GM12878 (cell line): ENCODE measurements around the gene MORN2. TPM values are rescaled to one million over a fixed set of nuclear protein-coding genes. Genes with fewer than 3 reads are reported as not detected.

Source experiments
- ATAC-seq: fragments of 200-7000 bp; cut with Tn5 transposase; 3 replicates; pipeline ENCODE4 v1.9.1; 2020; ENCODE audit warnings: mild to moderate bottlenecking, moderate library complexity
- BruUV-seq: library from RNA; stranded (reverse); fragments of 400-500 nt; replicated peaks from 2 replicates; lab custom pipeline; 2021; lab: Mats Ljungman, UMichigan
- CTCF ChIA-PET: fragments of 300-600 bp; sonication (Branson Sonifier 250); formaldehyde crosslinking; extraction: SDS; loops from one replicate; lab custom pipeline; 2021; ENCODE audit warnings: inconsistent platforms; lab: Yijun Ruan, JAX
- POLR2A ChIA-PET: fragments of 350-600 bp; formaldehyde crosslinking; extraction: SDS; loops from one replicate; lab custom pipeline; 2021; ENCODE audit warnings: inconsistent platforms; lab: Charles Lee
- RAD21 ChIA-PET: fragments of 300-600 bp; sonication (Branson Sonifier 250); formaldehyde crosslinking; loops from one replicate; lab custom pipeline; 2023; ENCODE audit warnings: antibody characterized with exemption; ENCODE audit not compliant: unreplicated experiment; lab: Charles Lee
- SMC1A ChIA-PET: fragments of 300-600 bp; sonication (Branson Sonifier 250); formaldehyde crosslinking; loops from one replicate; lab custom pipeline; 2023; ENCODE audit not compliant: unreplicated experiment, uncharacterized antibody; lab: Charles Lee
- DNase-seq: peaks from one replicate; pipeline ENCODE4 v3.0.0-alpha.2; 2011; ENCODE audit warnings: low read depth, low spot score
- FAIRE-seq: peaks from 3 replicates; lab custom pipeline; 2011; peaks lifted over from hg19 to GRCh38; lab: Jason Lieb, UNC
- H2AFZ ChIP-seq: 2 replicates; pipeline ENCODE4 v1.6.0; 2011; ENCODE audit warnings: low read depth, low read length, control low read depth; ENCODE audit not compliant: control insufficient read depth
- H3K27ac ChIP-seq: 2 replicates; pipeline ENCODE4 v1.5.1; 2011; ENCODE audit warnings: control low read depth; ENCODE audit not compliant: control insufficient read depth, insufficient read depth
- H3K27me3 ChIP-seq, 2 experiments: replicated peaks in 1 of 2; 2 replicates each; pipeline versions ENCODE4 v1.6.0 to v1.6.1; 2011; ENCODE audit warnings: low read length in 1 of 2; ENCODE audit not compliant: control insufficient read depth in 2 of 2, insufficient read depth in 2 of 2
- H3K36me3 ChIP-seq, 2 experiments: 2 replicates each; pipeline ENCODE4 v1.5.1; 2011; ENCODE audit warnings: low read length in 1 of 2; ENCODE audit not compliant: control insufficient read depth in 2 of 2, insufficient read depth in 2 of 2
- H3K4me1 ChIP-seq: 2 replicates; pipeline ENCODE4 v1.6.1; 2011; ENCODE audit warnings: mild to moderate bottlenecking, low read length, moderate library complexity, mixed read lengths; ENCODE audit not compliant: control insufficient read depth, insufficient read depth
- H3K4me2 ChIP-seq: 2 replicates; pipeline ENCODE4 v1.6.0; 2011; ENCODE audit warnings: control low read depth; ENCODE audit not compliant: control insufficient read depth, insufficient read depth
- H3K4me3 ChIP-seq: fragments of 200-600 bp; sonication (generic); 2 replicates; pipeline ENCODE4 v1.5.1; 2016
- H3K79me2 ChIP-seq: 2 replicates; pipeline ENCODE4 v1.6.0; 2011; ENCODE audit warnings: low read length; ENCODE audit not compliant: control insufficient read depth, insufficient read depth
- H3K9ac ChIP-seq: 2 replicates; pipeline ENCODE4 v1.8.0; 2011; ENCODE audit warnings: low read length, control low read depth, mixed read lengths; ENCODE audit not compliant: control insufficient read depth, insufficient read depth
- H3K9me3 ChIP-seq: replicated peaks from 3 replicates; pipeline ENCODE4 v1.5.1; 2011; ENCODE audit warnings: mild to moderate bottlenecking, low read length; ENCODE audit not compliant: control insufficient read depth, insufficient read depth
- H4K20me1 ChIP-seq: 2 replicates; pipeline ENCODE4 v1.6.0; 2011; ENCODE audit not compliant: control insufficient read depth, insufficient read depth
- BCL11A ChIP-seq: IDR thresholded peaks from 2 replicates; pipeline ENCODE4 v1.6.1; 2011; ENCODE audit warnings: low read depth, low read length
- BMI1 ChIP-seq: fragments of 450-650 bp; IDR thresholded peaks from 2 replicates; pipeline ENCODE4 v1.6.1; 2016; ENCODE audit warnings: mild to moderate bottlenecking, moderate library complexity, borderline replicate concordance
- CBX5 ChIP-seq: sonication (generic); IDR thresholded peaks from 2 replicates; pipeline ENCODE4 v1.6.1; 2016; ENCODE audit warnings: low read depth, moderate library complexity, mild to moderate bottlenecking, inconsistent platforms
- CREB1 ChIP-seq: IDR thresholded peaks from 2 replicates; pipeline ENCODE4 v1.6.1; 2012; ENCODE audit warnings: low read depth, mild to moderate bottlenecking, inconsistent platforms
- CREM ChIP-seq: IDR thresholded peaks from 2 replicates; pipeline ENCODE4 v1.6.1; 2014; ENCODE audit warnings: antibody characterized with exemption, low read depth
- IKZF2 ChIP-seq, 2 experiments: fragments of 450-650 bp; IDR thresholded peaks; 2 replicates each; pipeline ENCODE4 v1.6.1; 2017; ENCODE audit warnings: mild to moderate bottlenecking in 2 of 2, moderate library complexity in 2 of 2
- JUND ChIP-seq: IDR thresholded peaks from 2 replicates; pipeline ENCODE4 v1.6.1; 2012; ENCODE audit warnings: low read depth, mild to moderate bottlenecking, low read length, improper control_type of control experiment, moderate library complexity
- MEF2A ChIP-seq: IDR thresholded peaks from 2 replicates; pipeline ENCODE4 v1.6.1; 2011; ENCODE audit warnings: low read depth, mild to moderate bottlenecking, low read length, moderate library complexity; ENCODE audit not compliant: insufficient read depth
- MTA3 ChIP-seq: IDR thresholded peaks from 2 replicates; pipeline ENCODE4 v1.6.1; 2012; ENCODE audit warnings: low read length, inconsistent platforms, borderline replicate concordance
- NBN ChIP-seq: fragments of 450-650 bp; IDR thresholded peaks from 2 replicates; pipeline ENCODE4 v1.6.1; 2016
- NFYA ChIP-seq: IDR thresholded peaks from 2 replicates; pipeline ENCODE4 v1.6.1; 2011; ENCODE audit warnings: low read depth, mild to moderate bottlenecking, low read length, improper control_type of control experiment, borderline replicate concordance
- POLR2A ChIP-seq: IDR thresholded peaks from 2 replicates; pipeline ENCODE4 v1.6.1; 2011; ENCODE audit warnings: low read depth, mild to moderate bottlenecking, low read length
- RBBP5 ChIP-seq: fragments of 200-600 bp; sonication (generic); conservative IDR thresholded peaks from 2 replicates; pipeline ENCODE4 v1.6.1; 2016
- RCOR1 ChIP-seq: conservative IDR thresholded peaks from 2 replicates; pipeline ENCODE4 v1.6.1; 2012; ENCODE audit warnings: low read depth, low read length, improper control_type of control experiment
- SMAD5 ChIP-seq: IDR thresholded peaks from 2 replicates; pipeline ENCODE4 v1.6.1; 2016; ENCODE audit warnings: antibody characterized with exemption, low read depth
- SUZ12 ChIP-seq: fragments of 200-600 bp; sonication (generic); IDR thresholded peaks from one replicate; pipeline ENCODE4 v1.6.1; 2018; ENCODE audit warnings: antibody characterized with exemption, mild to moderate bottlenecking; ENCODE audit not compliant: unreplicated experiment
- TAF1 ChIP-seq: IDR thresholded peaks from 2 replicates; pipeline ENCODE4 v1.6.1; 2011; ENCODE audit warnings: mild to moderate bottlenecking, low read depth, low read length, borderline replicate concordance
- TCF12 ChIP-seq: IDR thresholded peaks from 2 replicates; pipeline ENCODE4 v1.6.1; 2011; ENCODE audit warnings: low read depth, mild to moderate bottlenecking, low read length
- TCF7 ChIP-seq: IDR thresholded peaks from 2 replicates; pipeline ENCODE4 v1.6.1; 2014; ENCODE audit warnings: antibody characterized with exemption, borderline replicate concordance
- WRNIP1 ChIP-seq: IDR thresholded peaks from 2 replicates; pipeline ENCODE4 v1.6.1; 2011; ENCODE audit warnings: low read depth, low read length, improper control_type of control experiment, borderline replicate concordance
- ZNF207 ChIP-seq: fragments of 450-650 bp; IDR thresholded peaks from 2 replicates; pipeline ENCODE4 v1.6.1; 2014; ENCODE audit warnings: antibody characterized with exemption, mild to moderate bottlenecking, borderline replicate concordance
- ZNF622 ChIP-seq: fragments of 450-650 bp; IDR thresholded peaks from 2 replicates; pipeline ENCODE4 v1.6.1; 2017; ENCODE audit warnings: mild to moderate bottlenecking, inconsistent platforms
- ZNF687 ChIP-seq: fragments of 450-650 bp; IDR thresholded peaks from 2 replicates; pipeline ENCODE4 v1.6.1; 2017; ENCODE audit warnings: mild to moderate bottlenecking, moderate library complexity
- WGBS: methylation state at CpG from one replicate; pipeline ENCODE4 v1.1.6; 2016; ENCODE audit warnings: low lambda C conversion rate; ENCODE audit not compliant: insufficient replicate concordance, insufficient coverage; ENCODE audit errors: missing lambda C conversion rate; 5-methylcytosine and 5-hydroxymethylcytosine counted together
- in situ Hi-C: fragments of 300-500 bp; cut with MboI; formaldehyde crosslinking; loops from 9 replicates; pipeline ENCODE4 v1.14.3; 2018; ENCODE audit warnings: mixed read lengths
- intact Hi-C: fragments of 100-400 bp; cut with micrococcal nuclease; formaldehyde crosslinking; loops from one replicate; pipeline ENCODE4 v1.14.2; 2022; ENCODE audit not compliant: unreplicated experiment
- polyA plus RNA-seq, 11 experiments: library from polyadenylated mRNA; depleted of rRNA in 4 of 11; unstranded in 6 of 11; stranded (reverse) in 5 of 11; fragments of >200 nt; fragmentation: Nextera tagmentation in 4 of 11; fragmentation: Illumina TruSeq in 1 of 11; extraction: Ambion mirVana in 4 of 11; extraction: Trizol in 1 of 11; gene quantifications; 1 replicate in 1 of 11; 2 replicates in 10 of 11; pipeline versions ENCODE4 v1.2.1 to v1.2.3, GENCODE V29; 2011 to 2016; ENCODE audit warnings: inconsistent platforms in 2 of 11, missing spikeins in 2 of 11, low read depth in 1 of 11
- total RNA-seq, 4 experiments: library from RNA; depleted of rRNA in 3 of 4; stranded (reverse); fragments of >200 nt in 3 of 4; fragmentation: Illumina TruSeq in 1 of 4; extraction: Trizol in 1 of 4; gene quantifications; 2 replicates each; pipeline versions ENCODE4 v1.2.1 to v1.2.3, GENCODE V29; 2013 to 2021

Gene MORN2
- total and polyA plus RNA-seq, 10 of the 15 experiments (the other 5 are each of a cell fraction or from before 2014, with no cell fraction given): 2.3 to 26.9 (median 8.0) TPM

GRCh38 chr2:38829971-38830370 lies 45.8 kb upstream of the MORN2 start (continued):
- no peak for TF ChIP-seq BCL11A
- no peak for TF ChIP-seq NFYA
- no peak for TF ChIP-seq WRNIP1
- TF ChIP-seq SUZ12: no peak
- TF ChIP-seq, all 136 proteins: peak for 0

GRCh38 chr2:38830526-38831159 lies 45.1 kb upstream of the MORN2 start:
- CTCF ChIA-PET: interaction anchor here (2.2 kb wide), 1 partner anchor 249 kb away, joined by 8 read pairs; no protein-coding TSS in a partner anchor
- WGBS: 81% methylated on average over 6 of the region's 6 CpGs
- in situ Hi-C loops: no loop called here
- H3K4me3 ChIP-seq: no peak overlapping the region
- RAD21 ChIA-PET: no interaction called here
- H3K4me1 ChIP-seq: peaks cover 9% of the 10 kb centered on the region
- no peaks in the 10 kb centered on the region for H3K27me3 ChIP-seq
- POLR2A ChIA-PET: no interaction called here
- no peak overlapping the region for H3K27ac ChIP-seq
- no TSS peak for BruUV-seq
- H3K4me2 ChIP-seq: no peak overlapping the region
- DNase-seq (no peak), ATAC-seq (no peak), FAIRE-seq (no peak)
- SMC1A ChIA-PET: no interaction called here
- H3K36me3 ChIP-seq: peaks cover 0 to 3% of the 10 kb centered on the region in 2 experiments; a peak in 2 of 4 replicates
- H4K20me1 ChIP-seq: no peaks in the 10 kb centered on the region
- H3K9ac ChIP-seq: no peak overlapping the region
- H2AFZ ChIP-seq: no peak overlapping the region
- no peaks in the 10 kb centered on the region for H3K9me3 ChIP-seq
- intact Hi-C loops: no loop called here
- H3K79me2 ChIP-seq: no peaks in the 10 kb centered on the region
- TF ChIP-seq NBN: no peak
- TF ChIP-seq TCF12: no peak
- no peak for TF ChIP-seq MTA3
- no peak for TF ChIP-seq CBX5
- TF ChIP-seq RBBP5: no peak
- TF ChIP-seq RCOR1: no peak
- TF ChIP-seq TAF1: no peak
- no peak for TF ChIP-seq ZNF207
- no peak for TF ChIP-seq BMI1
- no peak for TF ChIP-seq ZNF687
- TF ChIP-seq CREB1: no peak
- no peak for TF ChIP-seq MEF2A
- TF ChIP-seq IKZF2 (IDR thresholded peaks at IDR 0.05): no peak
- TF ChIP-seq SMAD5: no peak
- TF ChIP-seq TCF7: no peak
- no peak for TF ChIP-seq JUND
- TF ChIP-seq CREM: no peak
- TF ChIP-seq ZNF622: no peak
- TF ChIP-seq POLR2A: no peak
